Psoas muscle (tissue), 8 donors: ENCODE data around the gene CRISPLD2. TPM values are rescaled to one million over a fixed set of nuclear protein-coding genes. Genes with fewer than 3 reads are reported as not detected.
A peak's percentile ranks its signal among the peaks of the same experiment; 100 is the strongest.

Experiments
- ATAC-seq, 4 donors: fragments of 200-7000 bp; cut with Tn5 transposase; one replicate each; pipeline ENCODE4 v1.9.1; 2020; ENCODE audit warnings: moderate library complexity in 3 of 4, mild to moderate bottlenecking in 2 of 4
- DNase-seq, 2 donors: peaks; one replicate each; pipeline ENCODE4 v3.0.0-alpha.2; 2020
- H3K27ac ChIP-seq: fragments of 200-600 bp; one replicate; pipeline ENCODE4 v1.8.0; 2022
- H3K27me3 ChIP-seq, 3 donors: fragments of 200-600 bp in 1 of 3; one replicate each; pipeline versions ENCODE4 v1.6.1 to v1.8.0; 2013 to 2022; ENCODE audit warnings: low read length in 2 of 3, mild to moderate bottlenecking in 2 of 3, moderate library complexity in 1 of 3; ENCODE audit not compliant: insufficient read depth in 3 of 3
- H3K36me3 ChIP-seq, 2 donors: fragments of 200-600 bp in 1 of 2; one replicate each; pipeline versions ENCODE4 v1.6.1 to v1.8.0; 2013 to 2022; ENCODE audit warnings: low read depth in 1 of 2, mild to moderate bottlenecking in 1 of 2, moderate library complexity in 1 of 2; ENCODE audit not compliant: insufficient read depth in 1 of 2
- H3K4me1 ChIP-seq: fragments of 200-600 bp; one replicate; pipeline ENCODE4 v1.8.0; 2022
- H3K4me3 ChIP-seq: fragments of 200-600 bp; one replicate; pipeline ENCODE4 v1.8.0; 2022; ENCODE audit warnings: mild to moderate bottlenecking
- H3K9me3 ChIP-seq: fragments of 200-600 bp; one replicate; pipeline ENCODE4 v1.8.0; 2022
- WGBS, 3 donors: extraction: QIAGEN DNeasy Blood & Tissue Kit; methylation state at CpG; one replicate each; pipeline versions ENCODE4 v1.1.6 to v1.1.7; 2013; 5-methylcytosine and 5-hydroxymethylcytosine counted together
- intact Hi-C, 2 donors: fragments of 100-400 bp; cut with DNase I; formaldehyde crosslinking; loops; one replicate each; pipeline versions ENCODE4 v1.11.0 to v1.14.2; 2022
- polyA plus RNA-seq, 3 donors: library from polyadenylated mRNA; stranded (reverse); fragments of 200-250 nt; gene quantifications; one replicate each; pipeline ENCODE4 v1.2.3, GENCODE V29; 2013
- total RNA-seq, 4 donors: library from RNA; stranded (reverse); fragmentation: NEBNext Ultra II Directional in 2 of 4; extraction: Animal tissue kit (Norgen Biotek cat#: 25700) in 2 of 4; gene quantifications; one replicate each; pipeline versions ENCODE4 v1.2.1 to v1.2.4, GENCODE V29; 2021 to 2023
- TF ChIP-seq, protein P1 (sequence below): fragments of 200-600 bp; IDR thresholded peaks from one replicate; pipeline ENCODE4 v1.8.0; 2022; ENCODE audit warnings: antibody characterized with exemption
- donor health status: healthy with polysubstance abuse.
- donor health status: DM: no; HTN: no; CAD: no; lungs with moderate emphysema.
- donor health status: Bipolar disorder and iron deficiency.
- donor health status: healthy.
- donor health status: DM: yes; HTN: yes; CAD: no.
- donor health status: DM: no; HTN: no; CAD: no.
- donor health status: DM: no; HTN: no; CAD: no.
- donor health status: DM: yes; HTN: yes; CAD: no.

CRISPLD2 gene
- total and polyA plus RNA-seq, 7 donors: 7.1 to 28.6 (median 11.5) TPM

DNA sequence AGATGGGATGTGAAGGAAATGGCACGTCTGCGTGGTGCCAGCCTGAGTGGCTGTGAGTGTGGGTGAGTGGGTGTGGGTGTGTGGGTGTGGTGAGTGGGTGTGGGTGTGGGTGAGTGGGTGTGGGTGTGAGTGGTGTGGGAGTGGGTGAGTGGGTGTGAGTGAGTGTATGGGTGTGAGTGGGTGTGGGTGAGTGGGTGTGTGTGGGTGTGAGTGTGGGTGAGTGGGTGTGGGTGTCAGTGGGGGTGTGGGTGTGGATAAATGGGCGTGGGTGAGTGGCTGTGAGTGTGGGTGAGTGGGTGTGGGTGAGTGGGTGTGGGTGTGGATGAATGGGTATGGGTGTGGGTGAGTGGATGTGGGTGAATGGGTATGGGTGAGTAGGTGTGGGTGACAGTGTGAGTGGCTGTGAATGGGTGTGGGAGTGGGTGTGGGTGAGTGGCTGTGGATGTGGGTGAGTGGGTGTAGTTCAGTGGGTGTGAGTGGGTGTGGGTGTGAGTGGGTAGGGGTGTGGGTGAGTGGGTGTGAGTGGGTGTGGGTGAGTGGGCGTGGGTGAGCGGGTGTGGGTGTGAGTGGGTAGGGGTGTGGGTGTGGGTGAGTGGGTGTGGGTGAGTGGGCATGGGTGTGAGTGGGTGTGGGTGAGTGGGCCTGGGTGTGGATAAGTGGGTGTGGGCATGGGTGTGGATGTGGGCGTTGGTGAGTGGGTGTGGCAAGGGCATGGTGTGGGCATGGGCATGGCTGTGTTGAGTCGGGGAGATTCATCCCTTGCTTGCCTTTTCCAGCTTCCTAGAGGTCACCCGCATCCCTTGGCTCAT is 110.7 kb downstream of the CRISPLD2 start:
- no peak for DNase-seq
- Histone ChIP-seq H3K9me3 (no peaks in the 10 kb centered on the region), H3K27me3 (no peaks in the 10 kb centered on the region), H3K4me3 (no peak overlapping the region), H3K4me1 (peaks cover 21% of the 10 kb centered on the region), H3K36me3 (no peaks in the 10 kb centered on the region), H3K27ac (no peak overlapping the region)
- no peak for ATAC-seq
- TF ChIP-seq, protein P1, sequence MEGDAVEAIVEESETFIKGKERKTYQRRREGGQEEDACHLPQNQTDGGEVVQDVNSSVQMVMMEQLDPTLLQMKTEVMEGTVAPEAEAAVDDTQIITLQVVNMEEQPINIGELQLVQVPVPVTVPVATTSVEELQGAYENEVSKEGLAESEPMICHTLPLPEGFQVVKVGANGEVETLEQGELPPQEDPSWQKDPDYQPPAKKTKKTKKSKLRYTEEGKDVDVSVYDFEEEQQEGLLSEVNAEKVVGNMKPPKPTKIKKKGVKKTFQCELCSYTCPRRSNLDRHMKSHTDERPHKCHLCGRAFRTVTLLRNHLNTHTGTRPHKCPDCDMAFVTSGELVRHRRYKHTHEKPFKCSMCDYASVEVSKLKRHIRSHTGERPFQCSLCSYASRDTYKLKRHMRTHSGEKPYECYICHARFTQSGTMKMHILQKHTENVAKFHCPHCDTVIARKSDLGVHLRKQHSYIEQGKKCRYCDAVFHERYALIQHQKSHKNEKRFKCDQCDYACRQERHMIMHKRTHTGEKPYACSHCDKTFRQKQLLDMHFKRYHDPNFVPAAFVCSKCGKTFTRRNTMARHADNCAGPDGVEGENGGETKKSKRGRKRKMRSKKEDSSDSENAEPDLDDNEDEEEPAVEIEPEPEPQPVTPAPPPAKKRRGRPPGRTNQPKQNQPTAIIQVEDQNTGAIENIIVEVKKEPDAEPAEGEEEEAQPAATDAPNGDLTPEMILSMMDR: no peak
- intact Hi-C loops: no loop called here
- 68 to 80% (median 80%) methylated on average over 8 of the region's 8 CpGs for WGBS, 3 donors

DNA sequence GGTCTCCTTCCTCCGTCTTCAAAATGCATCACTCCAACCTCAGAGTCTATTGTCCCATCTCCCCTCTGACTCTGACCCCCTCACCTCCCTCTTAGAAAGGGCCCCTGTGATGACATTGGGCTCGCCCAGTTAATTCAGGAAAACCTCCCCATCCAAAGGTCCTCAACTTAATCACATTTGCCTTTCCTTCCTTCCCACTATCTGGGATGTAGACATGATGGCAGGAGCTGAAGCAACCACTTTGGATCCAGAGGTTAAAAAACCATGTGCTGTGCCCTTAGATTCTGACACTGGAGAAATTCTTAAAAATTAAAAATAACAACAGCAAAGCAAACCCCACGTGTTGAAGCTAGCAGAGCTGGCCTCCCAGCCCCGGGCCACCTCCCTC is 111.3 kb downstream of the CRISPLD2 start:
- H3K4me3 ChIP-seq: no peak overlapping the region
- 87 to 98% (median 94%) methylated on average over 4 of the region's 4 CpGs for WGBS, 3 donors
- H3K9me3 ChIP-seq: no peaks in the 10 kb centered on the region
- TF ChIP-seq, protein P1: no peak
- no peak for ATAC-seq
- no peak overlapping the region for H3K27ac ChIP-seq
- intact Hi-C loops: no loop called here
- no peak for DNase-seq
- no peaks in the 10 kb centered on the region for H3K36me3 ChIP-seq
- no peaks in the 10 kb centered on the region for H3K27me3 ChIP-seq
- peaks cover 21% of the 10 kb centered on the region for H3K4me1 ChIP-seq

DNA sequence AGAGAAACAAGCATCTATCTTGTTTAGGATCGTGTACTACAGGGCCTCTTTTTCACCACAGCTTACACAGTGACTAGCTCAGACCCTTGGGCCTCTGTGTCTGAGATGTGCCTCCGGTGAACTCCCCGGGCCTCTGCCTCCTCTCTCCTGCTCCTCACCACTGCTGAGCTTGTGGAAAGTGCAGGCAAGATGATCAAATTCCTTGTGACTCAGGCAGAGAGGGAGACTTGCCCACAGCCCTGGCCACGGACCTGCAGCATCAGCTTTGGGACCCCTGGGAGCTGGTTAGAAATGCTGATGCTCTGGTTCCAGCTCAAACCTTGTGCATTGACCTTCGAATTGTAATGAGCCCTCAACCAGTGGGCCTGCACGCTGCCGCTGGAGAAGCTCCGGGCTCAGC is 111.7 kb downstream of the CRISPLD2 start:
- TF ChIP-seq, protein P1: no peak
- ATAC-seq: no peak
- no peaks in the 10 kb centered on the region for H3K27me3 ChIP-seq
- 87 to 95% (median 90%) methylated on average over 8 of the region's 8 CpGs for WGBS, 3 donors
- H3K9me3 ChIP-seq: no peaks in the 10 kb centered on the region
- intact Hi-C loops: no loop called here
- H3K4me3 ChIP-seq: no peak overlapping the region
- H3K36me3 ChIP-seq: no peaks in the 10 kb centered on the region
- DNase-seq: no peak
- peaks cover 21% of the 10 kb centered on the region for H3K4me1 ChIP-seq
- no peak overlapping the region for H3K27ac ChIP-seq

DNA sequence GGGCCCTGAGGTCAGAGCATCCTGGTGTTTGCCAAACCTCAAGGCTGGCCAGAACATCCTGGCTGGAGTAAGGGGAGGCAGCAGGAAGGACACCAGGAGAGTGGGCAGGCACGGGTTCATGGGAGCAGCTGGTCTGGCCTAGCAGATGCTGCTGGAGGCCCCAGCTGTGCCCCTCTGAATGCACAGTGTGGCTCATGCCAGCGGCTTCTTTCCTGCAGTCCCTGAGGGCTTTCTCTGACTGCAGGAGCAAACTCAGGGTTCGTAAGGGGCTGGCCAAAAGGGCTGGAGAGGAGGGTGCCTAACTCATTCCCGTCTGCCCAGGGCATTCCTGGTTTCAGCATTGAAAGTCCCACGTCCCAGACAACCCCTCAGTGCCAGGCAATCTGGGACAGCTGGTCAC is 112.9 kb downstream of the CRISPLD2 start:
- TF ChIP-seq, protein P1: no peak
- intact Hi-C loops: no loop called here
- 39 to 58% (median 44%) methylated on average over 5 of the region's 5 CpGs for WGBS, 3 donors
- H3K27me3 ChIP-seq: no peaks in the 10 kb centered on the region
- H3K4me3 ChIP-seq: no peak overlapping the region
- ATAC-seq (no peak), DNase-seq (peak in 1 of 2 donors; percentile 61)
- peaks cover 21% of the 10 kb centered on the region for H3K4me1 ChIP-seq
- no peaks in the 10 kb centered on the region for H3K36me3 ChIP-seq
- H3K27ac ChIP-seq: peak overlapping the region; percentile 85
- H3K9me3 ChIP-seq: no peaks in the 10 kb centered on the region
